Measurements from ENCODE around the gene MGARP. TPM values are rescaled to one million over a fixed set of nuclear protein-coding genes. Genes with fewer than 3 reads are reported as not detected.
A peak's percentile ranks its signal among the peaks of the same experiment; 100 is the strongest.

Gene MGARP
- total RNA-seq, 4 donors from 2014 or later: 0.29 to 0.65 (median 0.38) TPM; not detected in 1

- in situ Hi-C loops (cut with MboI; ENCODE audit: low sequenced_read_pairs in 4 of 4) (loop anchor here (5.0 to 10.0 kb wide), 10 partner anchors 62 to 270 kb away; no protein-coding TSS in a partner anchor), intact Hi-C loops (cut with DNase I; ENCODE audit: low total_unique reads) (no loop called here)
- ATAC-seq: peak; percentile 63 to 74
- Histone ChIP-seq H3K4me1 (peaks cover 35 to 37% of the 10 kb centered on the region in 2 donors), H3K4me3 (no peak overlapping the region), H3K27me3 (no peaks in the 10 kb centered on the region), H3K27ac (peak overlapping the region; percentile 94 to 98 (median 96)), H3K9me3 (no peaks in the 10 kb centered on the region), H3K36me3 (peaks cover 0 to 16% of the 10 kb centered on the region in 2 donors)
- DNase-seq: peak; percentile 52 to 74
- TF ChIP-seq CTCF (IDR thresholded peaks at IDR 0.05 in 4 of 5, conservative IDR thresholded peaks at IDR 0.05 in 1 of 5) (no peak), POLR2A (IDR thresholded peaks at IDR 0.05) (no peak)
These were observed 17.0 kb upstream of the MGARP start for GRCh38 chr4:139297001-139297410.

- H3K4me3 ChIP-seq: peak overlapping the region; percentile 71 to 88 (median 75)
- H3K27ac ChIP-seq: peak overlapping the region; percentile 94 to 98 (median 96)
- H3K27me3 ChIP-seq: no peaks in the 10 kb centered on the region
- ATAC-seq (no peak), DNase-seq (no peak)
- H3K9me3 ChIP-seq: no peaks in the 10 kb centered on the region
- peaks cover 0 to 27% of the 10 kb centered on the region in 2 donors for H3K36me3 ChIP-seq
- in situ Hi-C loops (cut with MboI; ENCODE audit: low sequenced_read_pairs in 4 of 4) (loop anchor here (5.0 to 10.0 kb wide), 10 partner anchors 61 to 269 kb away; no protein-coding TSS in a partner anchor), intact Hi-C loops (cut with DNase I; ENCODE audit: low total_unique reads) (loop anchor here (1.0 to 2.0 kb wide), 3 partner anchors 67 to 266 kb away; no protein-coding TSS in a partner anchor)
- TF ChIP-seq POLR2A (IDR thresholded peaks at IDR 0.05) (no peak), CTCF (IDR thresholded peaks at IDR 0.05 in 4 of 5, conservative IDR thresholded peaks at IDR 0.05 in 1 of 5) (peak in 2 of 5 experiments; percentile 6 to 15)
- peaks cover 35 to 37% of the 10 kb centered on the region in 2 donors for H3K4me1 ChIP-seq
These were observed 15.9 kb upstream of the MGARP start for GRCh38 chr4:139295942-139296299.

- Histone ChIP-seq H3K9me3 (no peaks in the 10 kb centered on the region), H3K27ac (peak overlapping the region; percentile 94 to 98 (median 96)), H3K4me1 (peaks cover 32 to 37% of the 10 kb centered on the region in 2 donors), H3K27me3 (no peaks in the 10 kb centered on the region), H3K4me3 (peak overlapping the region; percentile 71 to 88 (median 75)), H3K36me3 (peaks cover 0 to 32% of the 10 kb centered on the region in 2 donors)
- peak; percentile 34 to 36 for TF ChIP-seq POLR2A (IDR thresholded peaks at IDR 0.05)
- TF ChIP-seq CTCF (IDR thresholded peaks at IDR 0.05 in 4 of 5, conservative IDR thresholded peaks at IDR 0.05 in 1 of 5): peak; percentile 95 to 98 (median 96)
- DNase-seq: peak; percentile 93 to 94
- in situ Hi-C loops (cut with MboI; ENCODE audit: low sequenced_read_pairs in 4 of 4): loop anchor here (5.0 to 10.0 kb wide), 10 partner anchors 61 to 268 kb away; no protein-coding TSS in a partner anchor
- intact Hi-C loops (cut with DNase I; ENCODE audit: low total_unique reads): loop anchor here (1.0 to 2.0 kb wide), 3 partner anchors 67 to 265 kb away; no protein-coding TSS in a partner anchor
- ATAC-seq: peak; percentile 73 to 76
These were observed 15.3 kb upstream of the MGARP start for GRCh38 chr4:139295206-139295941.

- Histone ChIP-seq H3K4me3 (no peak overlapping the region), H3K4me1 (no peaks in the 10 kb centered on the region), H3K36me3 (peaks cover 0 to 33% of the 10 kb centered on the region in 2 donors), H3K27ac (peak overlapping the region in 1 of 4 donors; percentile 29), H3K27me3 (no peaks in the 10 kb centered on the region), H3K9me3 (no peaks in the 10 kb centered on the region)
- in situ Hi-C loops (cut with MboI; ENCODE audit: low sequenced_read_pairs in 4 of 4): no loop called here
- TF ChIP-seq POLR2A (IDR thresholded peaks at IDR 0.05) (no peak), CTCF (IDR thresholded peaks at IDR 0.05 in 4 of 5, conservative IDR thresholded peaks at IDR 0.05 in 1 of 5) (no peak)
- intact Hi-C loops (cut with DNase I; ENCODE audit: low total_unique reads): no loop called here
- DNase-seq: no peak
- peak in 1 of 2 donors; percentile 39 for ATAC-seq
These were observed 6.2 kb upstream of the MGARP start for GRCh38 chr4:139286186-139286698.
